ENCODE results near the gene PTPRK.

DNA sequence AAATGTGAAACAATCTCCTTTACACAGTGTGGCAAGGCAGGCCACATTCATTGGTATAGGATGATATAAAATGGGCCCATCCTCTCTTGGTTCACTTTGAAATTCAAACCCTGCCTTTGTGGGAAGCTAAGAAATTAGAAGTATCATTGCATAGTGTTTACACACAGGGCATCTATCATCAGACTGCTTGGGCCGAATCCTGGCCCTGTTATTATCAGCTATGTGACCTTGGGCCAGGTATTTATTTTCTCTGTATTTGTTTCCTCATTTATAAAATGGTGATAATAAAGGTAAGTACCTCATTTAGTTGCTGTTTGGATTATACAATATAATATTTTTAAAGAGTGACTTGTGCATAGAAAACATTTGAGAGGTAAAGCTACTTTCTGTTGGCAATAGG lies 45.5 kb downstream of the PTPRK start:
- TF ChIP-seq, protein P1, sequence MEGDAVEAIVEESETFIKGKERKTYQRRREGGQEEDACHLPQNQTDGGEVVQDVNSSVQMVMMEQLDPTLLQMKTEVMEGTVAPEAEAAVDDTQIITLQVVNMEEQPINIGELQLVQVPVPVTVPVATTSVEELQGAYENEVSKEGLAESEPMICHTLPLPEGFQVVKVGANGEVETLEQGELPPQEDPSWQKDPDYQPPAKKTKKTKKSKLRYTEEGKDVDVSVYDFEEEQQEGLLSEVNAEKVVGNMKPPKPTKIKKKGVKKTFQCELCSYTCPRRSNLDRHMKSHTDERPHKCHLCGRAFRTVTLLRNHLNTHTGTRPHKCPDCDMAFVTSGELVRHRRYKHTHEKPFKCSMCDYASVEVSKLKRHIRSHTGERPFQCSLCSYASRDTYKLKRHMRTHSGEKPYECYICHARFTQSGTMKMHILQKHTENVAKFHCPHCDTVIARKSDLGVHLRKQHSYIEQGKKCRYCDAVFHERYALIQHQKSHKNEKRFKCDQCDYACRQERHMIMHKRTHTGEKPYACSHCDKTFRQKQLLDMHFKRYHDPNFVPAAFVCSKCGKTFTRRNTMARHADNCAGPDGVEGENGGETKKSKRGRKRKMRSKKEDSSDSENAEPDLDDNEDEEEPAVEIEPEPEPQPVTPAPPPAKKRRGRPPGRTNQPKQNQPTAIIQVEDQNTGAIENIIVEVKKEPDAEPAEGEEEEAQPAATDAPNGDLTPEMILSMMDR (IDR thresholded peaks at IDR 0.05): no peak
- no peak for TF ChIP-seq POLR2A (IDR thresholded peaks at IDR 0.05)
